TTC549 (cell line): ENCODE measurements around the gene TPD52L1.

Experiments used
- FAIRE-seq: peaks from 2 replicates; lab custom pipeline; 2012; peaks lifted over from hg19 to GRCh38; lab: Jason Lieb, UNC

The TPD52L1 gene

DNA sequence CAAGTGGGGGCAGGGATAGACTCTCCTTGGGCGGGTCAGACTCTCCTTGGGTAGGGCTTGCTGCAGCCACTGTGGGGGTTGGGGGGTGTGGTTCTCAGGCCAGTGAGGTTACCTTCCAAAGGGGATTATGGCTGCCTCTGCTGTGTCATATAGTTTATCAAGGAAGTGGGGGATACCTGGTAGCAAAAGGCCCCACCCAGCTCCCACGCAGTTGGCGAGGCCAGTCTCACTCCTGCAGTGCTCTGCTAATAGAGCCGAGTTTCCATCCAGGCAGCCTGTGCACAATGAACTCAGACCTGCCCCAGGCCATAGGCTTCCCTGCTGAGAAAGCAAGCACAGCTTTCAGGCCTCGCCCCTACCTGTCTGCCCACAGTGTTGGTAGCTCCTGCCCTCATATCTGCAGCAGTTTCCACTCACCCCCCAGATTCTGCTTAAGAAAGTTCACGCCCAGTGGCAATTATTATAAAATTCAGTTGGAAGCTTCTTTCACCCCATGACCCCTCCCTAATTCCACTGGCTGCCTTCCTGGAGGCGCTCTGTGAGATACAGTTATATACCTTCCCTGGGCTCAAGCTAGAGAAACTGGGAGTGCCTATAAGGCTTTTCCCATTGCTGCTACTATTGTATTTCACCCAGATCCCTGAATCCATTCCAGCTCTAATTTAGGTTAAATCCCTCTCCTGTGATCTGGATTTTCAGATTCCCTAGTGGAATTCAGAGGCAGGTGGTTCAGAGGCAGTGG, 92.1 kb downstream of the TPD52L1 start:
- FAIRE-seq = no peak

- FAIRE-seq = no peak
These were observed 93.0 kb downstream of the TPD52L1 start for GRCh38 chr6:125246566-125246965.

DNA sequence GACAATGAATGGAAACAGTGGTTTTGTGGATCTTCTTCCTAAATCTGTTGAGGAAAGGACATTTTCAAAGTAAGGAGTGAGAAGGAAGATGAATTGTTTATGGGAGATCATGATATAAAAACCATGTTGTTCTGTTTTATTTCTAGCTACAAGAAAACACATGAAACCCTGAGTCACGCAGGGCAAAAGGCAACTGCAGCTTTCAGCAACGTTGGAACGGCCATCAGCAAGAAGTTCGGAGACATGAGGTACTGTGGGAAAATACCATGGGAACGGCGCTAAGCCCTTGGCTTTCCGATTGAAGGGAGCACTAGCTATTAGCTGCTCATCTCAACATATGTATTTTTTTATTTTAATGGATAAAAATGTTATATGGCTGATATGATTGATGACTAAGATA, 94.6 kb downstream of the TPD52L1 start:
- no peak for FAIRE-seq

DNA sequence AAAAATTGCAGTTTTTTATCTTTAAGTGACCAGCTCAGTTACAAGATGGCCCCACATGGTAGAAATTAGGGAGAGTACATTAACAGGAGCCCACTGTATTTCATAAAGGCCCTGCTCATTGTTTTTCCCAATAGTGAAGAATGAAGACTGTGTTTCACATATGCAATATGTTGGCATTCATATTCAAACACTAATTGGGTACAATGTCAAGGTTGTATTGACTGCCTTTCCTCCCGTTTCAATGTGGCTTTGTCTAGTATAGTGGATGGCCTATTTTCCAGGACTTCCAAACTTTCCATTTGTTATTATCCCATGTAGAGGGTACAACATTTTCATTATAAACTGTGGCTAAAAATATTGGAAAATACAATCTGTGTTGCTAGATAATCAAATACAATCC, 96.9 kb downstream of the TPD52L1 start:
- FAIRE-seq = no peak

DNA sequence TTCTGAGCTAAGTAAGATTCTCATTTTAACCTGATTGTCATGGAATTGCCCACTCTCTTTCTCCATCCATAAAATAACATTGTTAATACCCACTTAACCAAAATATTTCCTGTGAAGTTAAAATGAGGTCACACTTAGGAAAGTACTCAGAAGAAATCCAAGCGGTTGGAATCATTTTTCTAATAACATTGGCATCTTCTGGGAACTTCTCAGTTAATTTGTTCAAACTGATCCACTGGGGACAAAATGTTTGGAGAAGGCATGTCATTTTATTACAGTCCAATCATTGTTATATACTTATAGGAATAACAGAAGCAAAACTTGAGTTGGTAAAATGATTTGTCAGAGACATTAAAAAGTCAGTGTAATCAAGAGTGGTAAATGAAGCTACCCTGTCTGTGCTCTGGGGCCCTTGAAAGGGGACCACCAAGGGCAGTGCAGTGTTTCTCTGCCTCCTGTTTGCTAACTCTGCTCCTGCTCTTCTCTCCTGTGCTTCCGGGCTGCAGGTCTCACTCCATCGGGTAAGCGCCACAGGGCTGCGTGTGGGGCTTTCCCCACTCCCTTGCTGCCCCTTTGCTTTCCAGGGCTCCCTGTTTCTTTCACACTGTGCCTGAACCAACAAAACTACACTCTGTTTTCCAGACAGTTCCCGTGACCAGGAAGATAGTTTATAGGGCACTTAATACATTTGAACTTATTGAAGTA, 98.1 kb downstream of the TPD52L1 start:
- no peak for FAIRE-seq

DNA sequence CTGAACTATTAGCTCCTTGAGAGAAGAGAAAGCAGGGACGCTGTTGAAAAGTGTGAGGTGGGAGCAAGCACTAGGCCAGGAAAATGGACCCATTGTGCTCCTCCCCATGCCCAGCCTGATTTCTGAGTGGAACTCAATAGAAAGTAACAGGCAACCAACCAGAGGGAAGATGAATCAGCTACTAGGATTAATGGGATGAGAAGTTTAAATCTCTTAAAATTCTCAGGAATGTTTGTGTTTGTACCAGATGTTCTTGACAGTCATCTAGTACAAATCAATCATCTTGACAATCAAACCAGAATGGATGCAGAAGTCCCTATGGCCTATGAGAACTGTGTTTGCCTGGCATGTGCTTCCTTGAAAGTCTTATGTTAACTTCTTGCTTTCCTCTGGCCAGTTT, 99.3 kb downstream of the TPD52L1 start:
- no peak for FAIRE-seq

- FAIRE-seq = no peak
These were observed 100.3 kb downstream of the TPD52L1 start for GRCh38 chr6:125253881-125254280.

- FAIRE-seq = no peak
These were observed 100.7 kb downstream of the TPD52L1 start for GRCh38 chr6:125254321-125254720.

DNA sequence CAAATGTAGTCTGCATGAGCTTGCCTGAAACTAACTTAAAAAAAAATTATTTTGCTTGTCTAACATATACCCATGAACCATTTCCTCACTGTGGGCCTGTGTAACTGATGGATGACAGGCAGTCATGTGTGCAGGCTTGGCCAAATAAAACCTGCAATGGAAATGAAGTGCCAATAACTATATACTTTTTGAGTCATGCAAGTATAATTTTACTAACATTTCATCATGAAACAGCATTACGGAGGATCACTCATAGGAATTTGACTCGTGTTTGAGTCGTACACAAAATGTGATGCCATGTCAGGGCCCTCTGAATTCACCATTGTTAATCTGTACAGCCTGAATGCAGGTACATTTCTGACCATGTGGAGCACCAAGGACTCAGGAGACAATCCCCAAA, 101.6 kb downstream of the TPD52L1 start:
- no peak for FAIRE-seq

DNA sequence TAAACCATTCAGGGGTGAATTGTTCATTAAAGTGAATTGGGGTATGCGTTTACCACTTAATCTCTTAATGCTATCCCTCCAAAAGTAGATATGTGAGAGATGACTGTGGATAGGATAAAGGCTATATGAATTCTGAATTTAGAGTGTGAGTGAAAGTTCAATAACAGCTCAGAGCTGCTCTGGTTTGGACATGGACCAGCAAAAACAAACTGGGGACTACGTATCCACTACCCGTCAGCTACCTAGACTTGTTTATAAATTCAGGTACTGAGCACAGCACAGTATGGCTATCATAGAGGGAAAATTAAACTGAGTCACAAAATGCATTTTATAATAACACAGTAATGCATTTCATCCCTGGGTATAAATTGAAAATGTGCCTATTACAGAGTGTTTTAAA, 103.8 kb downstream of the TPD52L1 start:
- no peak for FAIRE-seq

- FAIRE-seq = no peak
These were observed 105.2 kb downstream of the TPD52L1 start for GRCh38 chr6:125258651-125259353.

GRCh38 chr6:125259354-125259736, 105.8 kb downstream of the TPD52L1 start:
- no peak for FAIRE-seq

DNA sequence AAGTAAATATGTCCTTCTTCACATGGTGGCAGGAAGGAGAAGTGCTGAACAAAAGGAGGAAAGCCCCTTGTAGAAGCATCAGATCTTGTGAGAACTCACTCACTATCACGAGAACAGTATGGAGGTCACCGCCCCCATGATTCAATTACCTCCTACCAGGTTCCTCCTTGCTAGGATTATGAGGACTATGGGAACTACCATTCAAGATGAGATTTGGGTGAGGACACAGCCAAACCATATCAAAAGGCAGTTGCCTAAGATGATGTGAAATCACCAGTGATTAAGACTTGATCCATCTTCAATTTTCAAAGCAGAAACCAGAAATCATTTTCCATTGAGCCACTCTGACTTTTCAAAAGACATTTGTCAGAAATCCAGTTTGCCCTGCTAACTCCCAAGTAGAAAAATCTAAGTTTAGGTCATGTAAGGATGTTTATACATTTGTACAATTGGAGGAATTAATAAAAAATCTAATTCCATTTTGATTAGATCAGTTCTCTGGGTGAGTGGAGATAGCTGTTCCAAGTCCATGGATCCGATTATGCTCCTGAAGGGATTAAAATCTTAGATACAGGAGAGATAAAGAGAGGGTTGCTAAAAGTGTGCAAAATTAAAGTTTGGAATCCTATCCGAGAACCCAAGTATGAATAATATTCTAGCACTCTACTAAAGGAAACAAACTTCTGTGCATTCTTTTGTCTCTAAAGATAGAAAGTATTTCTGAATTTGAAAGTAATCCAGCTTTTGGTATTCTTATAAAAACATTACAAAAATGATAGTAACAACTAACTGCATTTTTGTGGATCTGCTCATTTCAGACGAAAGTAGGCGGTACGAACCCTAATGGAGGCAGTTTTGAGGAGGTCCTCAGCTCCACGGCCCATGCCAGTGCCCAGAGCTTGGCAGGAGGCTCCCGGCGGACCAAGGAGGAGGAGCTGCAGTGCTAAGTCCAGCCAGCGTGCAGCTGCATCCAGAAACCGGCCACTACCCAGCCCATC, 108.7 kb downstream of the TPD52L1 start:
- FAIRE-seq = no peak

GRCh38 chr6:125264476-125264875, 110.9 kb downstream of the TPD52L1 start:
- no peak for FAIRE-seq

- FAIRE-seq = no peak
These were observed 114.4 kb downstream of the TPD52L1 start for GRCh38 chr6:125267806-125268523.

DNA sequence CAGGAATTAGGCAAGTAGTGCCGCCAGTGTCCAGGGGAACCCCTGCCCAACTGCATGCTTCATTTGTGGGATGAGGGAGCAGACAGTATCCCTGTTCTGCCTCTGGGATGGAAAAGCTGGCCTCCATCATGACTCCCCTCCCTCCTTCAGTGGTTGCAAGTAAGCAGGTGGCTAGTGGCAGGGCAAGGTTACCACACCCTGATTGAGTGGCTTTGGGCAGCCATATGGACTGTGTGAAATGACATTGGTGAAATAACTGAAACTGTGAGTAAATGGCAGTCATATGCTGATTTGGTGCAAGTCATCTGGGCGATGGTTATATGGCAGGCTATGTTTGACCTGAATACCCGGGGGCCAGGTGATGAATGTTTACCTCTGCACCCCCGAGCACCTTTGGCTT, 115.2 kb downstream of the TPD52L1 start:
- no peak for FAIRE-seq

DNA sequence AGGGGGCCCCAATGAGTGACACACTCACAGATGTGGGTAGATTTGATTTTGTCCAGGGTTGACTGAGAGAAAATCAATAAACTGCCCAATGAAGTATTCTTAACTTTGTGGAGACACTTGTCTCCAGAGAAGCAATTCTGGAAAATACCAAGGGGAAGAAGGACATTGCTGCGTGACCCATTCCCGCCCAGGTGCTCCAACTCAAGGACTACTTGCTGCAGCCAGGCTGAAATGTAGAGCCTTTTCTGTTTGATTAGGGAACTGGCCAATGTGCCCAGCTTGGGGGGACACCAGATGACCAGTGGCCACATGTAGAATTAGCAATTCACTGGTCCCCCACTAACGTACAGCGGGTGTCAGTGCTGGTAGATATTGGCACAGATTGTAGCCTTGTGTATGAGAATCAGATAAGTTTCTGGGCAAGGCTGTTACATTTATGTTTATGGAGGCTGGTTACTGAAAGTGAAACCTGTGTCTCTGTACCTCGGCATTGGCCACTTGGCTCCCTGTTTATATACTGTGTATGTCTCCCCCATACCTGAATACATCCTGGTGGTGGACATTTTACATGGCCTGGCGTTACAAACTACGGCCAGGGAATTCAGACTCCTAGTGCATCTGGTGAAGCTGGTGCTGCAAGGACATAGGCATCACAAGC, 115.9 kb downstream of the TPD52L1 start:
- no peak for FAIRE-seq

- FAIRE-seq = no peak
These were observed 116.8 kb downstream of the TPD52L1 start for GRCh38 chr6:125270380-125270779.

- FAIRE-seq = no peak
These were observed 118.0 kb downstream of the TPD52L1 start for GRCh38 chr6:125271486-125272159.

DNA sequence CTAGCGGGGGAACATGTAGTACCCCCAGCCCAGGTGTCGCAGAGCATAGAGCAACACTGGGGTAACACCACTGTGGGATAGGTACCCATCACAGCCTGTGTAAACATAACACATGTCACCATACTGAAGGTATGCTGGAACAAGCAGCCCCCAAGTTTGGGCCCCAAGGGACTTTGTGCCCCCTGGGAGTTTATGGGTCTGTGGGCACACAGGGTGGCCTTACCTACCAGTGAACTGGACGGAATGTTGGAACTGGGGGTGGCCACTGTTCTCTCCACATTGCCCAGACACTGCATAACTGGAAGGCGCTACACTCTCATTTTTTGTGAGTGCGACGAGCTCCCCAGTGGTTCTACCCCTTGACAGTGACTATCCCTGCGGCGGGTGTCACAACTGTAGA, 119.7 kb downstream of the TPD52L1 start:
- no peak for FAIRE-seq
